GM23248 (cell line): ENCODE results near the gene MECP2.

Experiments
- EZH2 ChIP-seq: fragments of 200-600 bp; sonication (generic); IDR thresholded peaks from 2 replicates; pipeline ENCODE4 v1.6.1; 2018; ENCODE audit warnings: antibody characterized with exemption, mild to moderate bottlenecking; ENCODE audit not compliant: insufficient read depth, poor library complexity, severe bottlenecking
- EZH2phosphoT487 ChIP-seq: fragments of 200-600 bp; sonication (generic); IDR thresholded peaks from 2 replicates; pipeline ENCODE4 v1.6.1; 2018; ENCODE audit warnings: antibody characterized with exemption, moderate library complexity, mild to moderate bottlenecking, low read depth; ENCODE audit not compliant: insufficient read depth

- TF ChIP-seq EZH2 (no peak), EZH2phosphoT487 (no peak)
Observed at GRCh38 chrX:154126101-154126500, 28.6 kb upstream of the MECP2 start.
